HG02610 (cell line): ENCODE measurements around the gene LMX1B.
"Not testable (repeated sequence)": the region's sequence is repeated elsewhere in the genome, so short reads cannot be mapped to it uniquely, and the experiment has no call there.

Experiments used
- ATAC-seq: cut with Tn5 transposase; IDR thresholded peaks from one replicate; pipeline ENCODE4 v1.9.1; 2021; ENCODE audit warnings: mild to moderate bottlenecking, moderate library complexity; ENCODE audit not compliant: unreplicated experiment

The LMX1B gene

GRCh38 chr9:126652140-126652582 lies 38.4 kb downstream of the LMX1B start:
- no peak for ATAC-seq

GRCh38 chr9:126654124-126654523 lies 40.4 kb downstream of the LMX1B start:
- no peak for ATAC-seq

DNA sequence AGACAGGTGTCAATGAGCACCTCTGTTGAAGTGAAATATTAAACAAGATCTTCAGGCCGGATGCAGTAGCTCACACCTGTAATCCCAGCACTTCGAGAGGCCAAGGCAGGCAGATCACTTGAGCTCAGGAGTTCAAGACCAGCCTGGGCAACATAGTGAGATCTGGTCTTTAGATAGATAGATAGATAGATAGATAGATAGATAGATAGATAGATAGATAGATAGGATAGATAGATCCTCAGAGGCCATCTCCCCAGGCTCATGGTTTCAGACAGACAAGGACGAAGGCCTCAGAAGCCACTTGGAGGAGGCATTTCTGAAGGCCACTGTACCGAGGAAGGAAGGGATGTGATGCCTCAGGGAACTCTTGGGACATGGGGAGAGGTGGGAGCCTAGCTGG lies 42.5 kb downstream of the LMX1B start:
- ATAC-seq = not testable (repeated sequence)

- no peak for ATAC-seq
Measured at GRCh38 chr9:126658201-126658825, 44.6 kb downstream of the LMX1B start.

GRCh38 chr9:126658956-126659555 lies 45.3 kb downstream of the LMX1B start:
- ATAC-seq = no peak

GRCh38 chr9:126661122-126661520 lies 47.4 kb downstream of the LMX1B start:
- ATAC-seq = no peak

- no peak for ATAC-seq
Measured at GRCh38 chr9:126661521-126662251, 48.0 kb downstream of the LMX1B start.

DNA sequence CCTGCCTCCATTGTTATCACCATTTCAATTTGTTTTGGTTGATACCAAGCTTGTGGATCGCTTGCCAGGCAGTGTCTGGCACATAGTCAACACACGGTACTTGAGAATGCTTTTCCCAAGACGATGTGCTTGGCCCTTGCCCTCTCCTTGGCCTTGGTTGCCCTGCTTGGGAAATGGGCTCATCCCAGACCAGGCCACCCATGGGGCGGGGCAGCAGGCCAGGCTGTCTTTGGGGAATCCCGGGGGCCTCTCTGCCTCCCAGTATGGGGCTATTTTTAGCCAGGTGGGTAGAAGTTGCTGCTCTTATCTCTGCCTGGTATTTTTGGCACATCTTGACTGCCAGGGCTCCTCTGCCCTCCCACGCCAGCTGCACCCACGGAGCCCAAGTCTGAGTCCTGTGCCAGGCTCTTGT lies 49.9 kb downstream of the LMX1B start:
- no peak for ATAC-seq

DNA sequence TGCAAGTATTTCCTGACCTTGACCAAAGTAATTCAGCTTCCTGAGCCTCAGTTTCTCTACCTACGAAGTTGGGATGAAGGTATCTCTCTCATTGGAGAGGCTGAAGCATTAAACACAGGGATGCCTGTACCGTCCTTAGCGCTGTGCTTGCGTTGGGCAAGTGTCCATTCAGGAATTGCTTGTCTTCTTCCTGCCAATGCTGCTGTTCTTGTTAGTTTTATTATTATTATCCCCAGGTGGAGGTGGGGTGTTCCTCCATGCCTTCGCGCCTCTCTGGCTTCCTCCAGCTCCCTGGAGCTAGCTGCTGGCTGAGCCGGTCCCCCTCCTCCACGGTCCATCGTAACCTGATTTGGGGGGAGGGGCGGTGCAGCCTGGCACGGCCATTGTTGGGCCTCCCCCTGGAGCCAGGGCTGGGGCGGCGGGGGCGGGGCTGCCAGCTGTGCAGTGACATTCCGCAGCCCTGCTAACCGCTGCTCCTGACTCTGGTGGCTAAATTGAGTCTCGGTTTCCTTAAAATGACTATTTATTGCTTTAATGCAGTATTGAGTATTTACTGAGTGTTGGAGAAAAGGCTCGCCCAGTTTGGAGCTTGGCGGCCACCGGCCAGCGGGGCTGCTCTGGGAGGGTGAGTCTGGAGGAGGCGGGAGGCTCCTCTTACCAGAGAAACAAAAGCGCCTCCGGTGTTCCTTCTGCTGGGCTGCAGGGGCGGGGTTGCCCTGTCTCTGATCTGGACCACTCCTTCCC lies 51.3 kb downstream of the LMX1B start:
- ATAC-seq = no peak

DNA sequence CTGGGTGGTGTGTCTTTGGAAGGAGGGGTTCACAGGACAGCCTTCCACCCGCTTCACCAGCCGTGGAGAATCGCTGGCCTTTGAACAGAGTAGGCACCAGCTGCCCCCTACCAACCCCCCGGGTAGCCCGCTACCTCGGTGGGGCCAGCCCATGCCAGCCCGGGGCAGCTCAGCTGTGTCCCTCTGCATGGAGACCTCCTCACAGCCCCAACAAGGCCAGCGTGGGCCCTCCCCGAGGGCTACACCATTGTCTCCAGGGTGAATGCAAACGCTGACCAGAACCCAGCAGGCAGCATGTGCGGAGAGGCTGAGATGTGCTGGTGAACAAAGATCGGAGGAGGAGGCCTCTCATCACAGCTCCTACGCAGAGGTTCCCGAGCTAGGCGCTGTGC lies 51.9 kb downstream of the LMX1B start:
- ATAC-seq = no peak

DNA sequence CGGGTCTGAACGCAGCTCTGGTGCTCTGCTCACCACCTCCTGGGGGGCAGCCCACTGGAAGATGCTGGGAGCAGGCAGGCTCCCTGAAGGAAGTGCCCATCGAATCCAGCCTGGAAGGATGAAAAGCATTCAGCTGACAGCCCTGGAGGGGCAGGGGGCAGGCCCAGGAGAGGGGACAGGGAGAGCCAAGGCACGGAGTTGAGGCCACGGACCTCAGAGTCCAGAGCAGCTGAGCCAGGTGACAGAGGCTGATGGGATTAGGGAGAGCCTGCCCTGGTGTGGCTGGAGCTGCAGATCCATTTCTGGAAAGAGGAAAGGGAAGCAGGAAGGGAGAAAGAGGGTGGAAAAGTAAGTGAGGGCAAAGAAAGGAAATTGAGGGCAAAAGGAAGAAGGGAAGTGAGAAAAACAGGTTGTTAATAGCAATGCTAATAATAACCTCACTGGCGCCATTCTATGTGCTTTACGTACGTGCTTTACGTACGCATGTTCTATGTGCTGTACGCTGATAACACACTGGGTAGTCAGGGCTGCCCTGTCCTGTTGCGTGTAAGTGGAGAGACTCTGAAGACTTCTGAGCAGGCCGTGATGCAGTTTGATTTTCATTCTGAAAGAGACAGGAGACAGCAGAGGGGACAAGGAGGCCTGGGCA lies 52.6 kb downstream of the LMX1B start:
- ATAC-seq = no peak

DNA sequence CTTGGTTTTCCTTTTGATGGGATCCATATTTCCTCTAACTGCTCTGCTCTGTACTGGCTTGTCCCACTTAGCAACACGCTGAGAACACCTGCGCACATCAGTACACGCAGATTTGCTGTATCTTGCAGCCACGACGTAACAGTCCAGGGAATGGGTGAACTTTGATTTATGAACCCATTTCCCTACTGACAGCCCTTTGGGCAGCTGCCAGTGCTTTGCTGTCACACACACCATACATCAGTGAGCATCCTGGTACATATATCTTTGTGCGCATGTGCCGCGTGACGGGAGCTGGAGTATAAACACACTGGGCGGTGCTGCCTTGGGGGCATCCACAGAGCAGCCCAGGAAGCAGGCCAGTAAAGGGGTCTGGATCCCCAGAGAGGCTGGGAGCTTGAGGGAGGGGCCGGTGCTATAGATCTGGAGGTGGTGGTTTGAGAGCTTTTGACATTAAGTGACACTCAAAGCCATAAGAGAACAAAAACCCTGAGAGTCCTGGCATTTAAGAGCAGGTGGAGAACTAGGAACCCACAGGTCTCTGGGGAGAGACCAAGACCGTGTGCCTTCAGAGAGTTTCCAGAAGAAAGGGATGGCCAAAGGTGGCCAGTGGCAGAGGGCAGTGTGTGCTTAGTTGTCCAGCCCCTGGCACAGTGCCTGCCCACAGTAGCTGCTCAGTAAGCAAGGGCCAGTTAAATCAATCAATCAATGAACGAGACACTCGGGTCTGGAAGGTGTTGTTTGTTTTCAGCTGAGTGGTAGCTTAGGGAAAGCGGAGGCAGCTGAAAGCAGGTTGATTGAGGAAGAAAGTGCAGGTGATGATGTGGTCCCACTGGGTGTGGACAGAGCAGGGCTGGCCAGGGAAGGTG lies 53.7 kb downstream of the LMX1B start:
- no peak for ATAC-seq

GRCh38 chr9:126668058-126668457 lies 54.3 kb downstream of the LMX1B start:
- no peak for ATAC-seq

DNA sequence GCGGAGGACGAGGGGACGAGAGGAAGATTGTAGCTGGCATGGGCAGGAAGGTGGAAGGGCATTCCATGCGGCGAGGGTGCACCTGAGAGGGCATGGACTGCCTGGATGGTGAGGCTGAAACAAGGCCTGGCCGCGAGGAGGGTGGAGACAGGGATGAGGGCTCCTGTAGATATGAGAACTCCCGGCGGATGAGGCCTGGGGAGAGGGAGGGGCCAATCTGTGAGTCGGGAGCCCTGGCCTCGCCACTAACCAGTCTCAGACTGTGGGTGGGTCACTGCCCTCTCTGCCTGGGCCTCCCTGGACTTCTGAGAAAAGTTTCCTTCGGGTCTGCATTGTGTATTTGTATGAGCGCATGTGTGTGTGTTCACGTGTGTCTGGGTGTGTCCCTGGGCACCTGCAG lies 55.4 kb downstream of the LMX1B start:
- ATAC-seq = no peak

GRCh38 chr9:126670270-126670669 lies 56.5 kb downstream of the LMX1B start:
- ATAC-seq = no peak

- ATAC-seq = no peak
Measured at GRCh38 chr9:126671381-126671831, 57.7 kb downstream of the LMX1B start.

- no peak for ATAC-seq
Measured at GRCh38 chr9:126671983-126672382, 58.3 kb downstream of the LMX1B start.

DNA sequence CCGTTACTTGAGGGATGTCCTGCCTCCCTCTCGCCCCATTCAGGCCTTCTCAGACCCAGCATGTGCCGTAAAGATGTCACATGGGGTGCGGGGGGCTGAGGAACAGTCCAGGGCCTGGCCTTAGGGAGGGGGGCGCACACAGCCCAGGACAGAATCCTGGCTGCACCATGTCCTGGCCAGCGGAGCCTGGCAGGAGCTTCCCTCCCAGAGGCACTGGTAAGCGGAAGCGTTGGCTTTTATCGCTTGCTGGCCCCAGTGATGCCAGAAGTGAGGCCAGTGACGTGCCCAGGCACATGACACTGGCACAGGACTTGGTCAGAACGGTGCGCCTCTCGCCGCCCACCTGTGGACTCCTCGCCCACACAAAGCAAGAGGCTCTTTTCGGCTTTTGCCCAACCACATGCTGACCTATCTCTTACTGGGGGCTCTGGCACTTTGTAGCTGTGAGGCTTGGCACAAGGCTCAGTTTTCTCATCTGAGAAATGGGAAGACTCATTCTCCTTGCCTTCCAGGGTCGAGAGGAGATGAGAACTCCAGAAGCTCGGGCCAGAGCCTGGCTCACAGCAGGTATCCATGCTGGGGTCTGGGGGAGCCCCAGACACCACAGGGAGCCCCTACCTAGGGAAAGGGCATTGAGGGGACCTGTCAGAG lies 59.0 kb downstream of the LMX1B start:
- ATAC-seq = no peak

DNA sequence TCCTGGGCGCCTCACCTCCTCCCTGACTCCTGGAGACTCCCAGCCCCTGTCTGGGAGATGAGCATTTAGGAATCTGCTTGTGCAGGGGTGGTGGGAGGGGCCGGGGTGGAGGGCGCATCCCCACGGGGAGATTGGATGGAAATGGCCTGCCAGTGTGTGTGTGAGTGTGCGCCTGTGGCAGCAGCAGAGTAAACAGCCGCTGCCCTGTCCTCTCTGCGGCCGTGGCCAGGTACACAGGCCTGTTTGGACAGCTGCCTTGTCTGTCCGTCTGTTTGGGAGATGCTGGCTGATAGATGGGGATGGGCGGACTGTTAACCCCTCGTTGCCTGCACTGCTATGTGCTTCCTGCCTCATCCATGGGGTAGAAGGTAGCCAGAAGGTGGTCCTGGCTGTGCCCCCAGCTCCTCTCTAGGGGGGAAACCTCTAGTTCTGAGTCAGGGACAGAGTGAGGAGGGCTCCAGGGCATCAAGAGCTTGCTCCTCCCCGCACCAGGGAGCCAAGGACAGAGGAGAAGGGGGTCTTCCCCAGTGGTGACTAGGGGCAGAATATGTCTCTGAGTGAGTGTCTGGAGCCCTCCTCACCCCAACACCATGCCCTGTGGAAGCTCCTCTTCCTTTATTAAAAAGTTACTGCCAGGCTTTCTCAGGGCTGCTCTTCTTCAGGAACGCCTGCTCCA lies 60.1 kb downstream of the LMX1B start:
- no peak for ATAC-seq
